Nucleus accumbens (tissue), 56 donors: ENCODE results near the gene UAP1.
"Not testable (repeated sequence)": the region's sequence is repeated elsewhere in the genome, so short reads cannot be mapped to it uniquely, and the experiment has no call there.

ENCODE experiments used
- DNase-seq, 56 donors: peaks; one replicate each; lab custom pipeline; 2025; lab: John Stamatoyannopoulos, UW

The UAP1 gene

GRCh38 chr1:162564762-162565218 is 3.3 kb downstream of the UAP1 start:
- DNase-seq, result no peak

- DNase-seq, result no peak
These were observed 3.9 kb downstream of the UAP1 start for GRCh38 chr1:162565460-162565859.

- DNase-seq, result no peak
These were observed 5.3 kb downstream of the UAP1 start for GRCh38 chr1:162566870-162567269.

DNA sequence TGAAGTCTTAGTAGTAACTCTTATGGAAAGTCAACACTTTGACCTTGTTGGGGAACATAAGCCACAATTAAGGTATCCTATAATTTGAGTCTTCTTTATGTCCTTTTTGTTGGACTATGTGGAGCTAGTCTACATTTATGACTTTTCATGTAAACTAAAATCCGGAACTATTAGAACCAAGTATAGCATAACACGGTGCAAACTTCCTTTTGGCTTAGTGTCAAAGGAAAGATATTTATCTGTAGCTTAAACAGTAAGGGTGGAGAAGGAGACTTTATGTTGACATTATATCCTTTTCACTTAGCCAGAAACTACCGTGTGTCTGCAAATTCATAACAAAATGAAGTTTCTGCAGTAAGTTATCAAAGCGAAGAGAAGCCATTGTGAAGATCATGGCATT is 7.3 kb downstream of the UAP1 start:
- no peak for DNase-seq

- no peak for DNase-seq
These were observed 9.2 kb downstream of the UAP1 start for GRCh38 chr1:162570718-162571117.

GRCh38 chr1:162571121-162571520 is 9.6 kb downstream of the UAP1 start:
- DNase-seq, result not testable (repeated sequence)

DNA sequence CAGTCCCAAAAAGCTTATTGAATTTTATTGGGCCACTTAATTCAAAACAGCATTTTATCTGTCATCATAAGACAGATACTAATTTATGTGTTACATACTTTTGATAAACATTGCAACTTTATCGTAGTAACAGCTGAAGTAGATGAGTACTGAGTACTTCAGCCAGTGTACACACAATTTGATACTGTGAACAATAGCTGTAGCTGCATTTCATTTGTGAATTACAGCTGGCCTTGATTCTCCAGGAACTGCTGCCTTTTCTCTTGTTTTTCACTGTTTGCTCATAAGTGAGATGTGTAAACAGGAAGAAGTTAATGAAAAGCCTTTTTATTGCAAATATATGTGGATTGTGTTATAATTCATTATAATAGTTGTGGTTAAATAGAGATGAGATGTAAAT is 10.2 kb downstream of the UAP1 start:
- no peak for DNase-seq

GRCh38 chr1:162573136-162573535 is 11.6 kb downstream of the UAP1 start:
- DNase-seq, result no peak

GRCh38 chr1:162578071-162578700 is 16.7 kb downstream of the UAP1 start:
- no peak for DNase-seq

DNA sequence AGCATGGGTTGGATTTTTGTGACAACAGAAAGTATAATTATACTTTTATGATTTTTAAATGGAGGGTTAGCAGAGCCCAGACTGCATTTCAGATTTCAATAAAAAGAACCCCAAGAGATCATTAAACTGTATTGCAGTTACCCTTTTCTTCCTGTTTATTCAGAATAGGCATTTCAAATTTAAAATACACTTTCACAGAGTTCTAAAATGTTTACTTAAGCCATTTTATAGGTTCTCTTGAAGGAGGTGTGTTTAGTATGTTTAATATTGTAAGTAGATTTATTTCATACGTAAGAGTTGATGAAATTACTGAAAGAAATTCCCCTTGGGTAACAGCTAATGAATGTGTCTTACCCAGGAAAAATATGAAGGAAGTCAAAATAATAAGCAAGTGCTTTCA is 17.4 kb downstream of the UAP1 start:
- DNase-seq, result no peak

DNA sequence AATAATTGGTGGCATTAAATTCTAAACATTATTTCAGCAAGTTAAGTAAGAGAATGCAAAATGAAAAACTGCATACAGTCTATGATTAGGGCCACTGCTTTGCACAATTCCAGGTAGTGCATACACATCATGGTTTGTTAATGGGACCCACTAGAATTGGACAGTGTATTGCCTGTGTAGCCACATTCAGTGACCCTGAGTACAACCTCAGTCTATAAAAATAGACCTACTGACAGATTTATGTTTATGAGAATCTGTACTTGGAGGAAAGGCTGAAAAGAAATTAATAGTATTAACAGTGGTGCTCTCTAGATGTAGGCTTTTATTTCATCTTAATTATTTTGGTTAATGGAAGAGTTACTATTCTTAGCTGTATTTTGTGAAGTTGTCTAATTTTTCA is 18.8 kb downstream of the UAP1 start:
- DNase-seq, result no peak

DNA sequence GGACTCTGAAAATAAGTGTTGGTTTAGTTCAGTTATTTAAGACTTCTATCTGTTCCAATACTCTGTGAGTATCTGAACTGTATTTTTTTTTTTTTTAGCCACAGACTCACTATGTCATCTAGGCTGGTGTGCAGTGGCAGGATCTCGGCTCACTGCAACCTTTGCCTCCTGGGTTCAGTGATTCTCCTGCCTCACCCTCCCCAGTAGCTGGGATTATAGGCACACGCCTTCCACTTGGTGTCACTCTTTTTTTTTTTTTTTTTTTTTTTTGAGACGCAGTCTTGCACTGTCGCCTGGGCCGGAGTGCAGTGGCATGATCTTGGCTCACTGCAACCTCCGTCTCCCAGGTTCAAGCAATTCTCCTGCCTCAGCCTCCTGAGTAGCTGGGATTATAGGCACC is 21.4 kb downstream of the UAP1 start:
- DNase-seq, result not testable (repeated sequence)

- not testable (repeated sequence) for DNase-seq
These were observed 23.6 kb downstream of the UAP1 start for GRCh38 chr1:162585101-162585500.

DNA sequence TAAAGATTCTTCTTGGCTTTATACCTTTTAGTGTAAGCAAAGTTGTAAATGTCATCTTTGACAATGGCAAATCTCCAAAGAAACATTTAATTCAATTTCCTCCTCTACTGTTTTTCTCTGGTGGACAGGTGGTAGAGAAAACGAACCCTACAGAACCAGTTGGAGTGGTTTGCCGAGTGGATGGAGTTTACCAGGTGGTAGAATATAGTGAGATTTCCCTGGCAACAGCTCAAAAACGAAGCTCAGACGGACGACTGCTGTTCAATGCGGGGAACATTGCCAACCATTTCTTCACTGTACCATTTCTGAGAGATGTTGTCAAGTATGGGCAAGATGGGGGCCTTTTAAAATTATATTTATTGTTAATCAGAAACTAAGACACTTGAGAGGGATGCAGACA is 25.8 kb downstream of the UAP1 start:
- no peak for DNase-seq

DNA sequence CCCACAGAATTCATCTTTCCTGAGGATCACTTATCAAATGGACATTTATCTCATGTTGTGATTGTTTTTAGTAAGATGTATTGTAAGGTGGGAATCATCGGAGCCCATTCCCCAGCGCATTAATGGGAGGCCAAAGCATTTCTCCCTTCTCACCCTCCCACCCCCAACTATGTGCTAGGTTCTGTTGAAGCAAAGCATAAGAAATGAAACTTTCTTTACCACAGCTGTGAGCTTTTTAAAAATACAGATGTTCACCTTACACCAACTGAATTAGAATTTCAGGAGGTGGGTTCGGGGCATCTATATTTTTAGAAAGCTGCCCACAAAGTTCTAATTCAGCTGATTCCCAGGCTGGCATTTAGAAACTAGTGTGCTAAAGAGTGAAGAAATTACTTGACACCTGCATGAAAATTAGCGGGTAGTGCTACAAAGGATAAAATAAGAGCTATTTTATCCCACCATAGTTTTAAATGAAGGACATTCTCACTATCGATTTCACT is 26.3 kb downstream of the UAP1 start:
- DNase-seq, result no peak

- DNase-seq, result no peak
These were observed 28.6 kb downstream of the UAP1 start for GRCh38 chr1:162590101-162590500.

DNA sequence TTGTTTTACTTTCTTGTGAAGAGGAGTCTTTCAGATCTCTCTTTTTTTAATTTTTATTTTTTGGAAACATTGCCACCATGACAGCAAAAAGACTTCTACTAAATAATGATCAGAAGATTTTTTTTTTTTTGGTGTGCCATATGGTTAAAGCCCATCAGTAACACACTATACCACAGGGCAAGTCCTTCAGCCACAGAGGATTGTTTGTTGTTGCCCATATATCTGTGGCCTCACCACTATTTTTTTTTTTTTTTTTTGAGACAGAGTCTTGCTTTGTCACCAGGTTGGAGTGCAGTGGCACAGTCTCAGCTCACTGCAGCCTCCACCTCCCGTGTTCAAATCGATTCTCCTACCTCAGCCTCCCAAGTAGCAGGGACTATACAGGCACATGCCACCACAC is 29.2 kb downstream of the UAP1 start:
- no peak for DNase-seq

DNA sequence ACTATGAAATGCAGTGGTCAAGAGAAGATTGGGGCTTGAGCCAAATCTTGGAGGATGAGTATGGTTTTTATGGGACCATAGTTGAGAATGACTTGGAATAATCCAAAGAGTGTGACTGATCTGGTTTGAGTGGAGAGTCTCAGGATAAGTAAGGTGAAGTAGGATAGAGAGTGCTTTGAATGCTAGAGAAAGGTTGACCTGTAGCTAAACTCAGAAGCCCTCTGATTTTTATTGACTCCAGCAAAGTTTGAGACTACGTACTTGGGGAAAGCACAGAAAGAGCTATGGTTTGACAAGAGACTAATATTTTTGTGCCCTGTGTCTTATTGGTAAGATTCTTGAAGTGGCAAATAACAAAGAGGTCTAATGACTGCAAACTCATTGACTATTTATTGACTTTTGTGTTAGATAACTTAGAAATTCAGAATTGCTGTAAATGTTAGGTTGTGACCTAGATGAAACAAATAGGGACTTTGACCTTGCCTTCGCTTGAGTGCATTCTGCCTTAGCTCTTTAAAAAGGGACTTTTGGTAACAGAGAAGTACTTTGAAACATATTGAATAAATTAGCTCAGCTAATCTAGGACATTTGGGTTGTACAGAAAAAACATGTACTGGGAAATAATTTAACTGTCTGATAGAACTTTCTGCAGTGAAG is 35.1 kb downstream of the UAP1 start:
- no peak for DNase-seq

GRCh38 chr1:162599451-162599850 is 37.9 kb downstream of the UAP1 start:
- no peak for DNase-seq

GRCh38 chr1:162603117-162603516 is 41.6 kb downstream of the UAP1 start:
- DNase-seq, result not testable (repeated sequence)

- DNase-seq, result no peak
These were observed 43.9 kb downstream of the UAP1 start for GRCh38 chr1:162605225-162605927.

GRCh38 chr1:162609306-162609705 is 47.8 kb downstream of the UAP1 start:
- no peak for DNase-seq
